IPS-18a (cell line): ENCODE results near the gene SERHL2.
"Not testable (repeated sequence)": the region's sequence is repeated elsewhere in the genome, so short reads cannot be mapped to it uniquely, and the experiment has no call there.

Experiments used
- H3K27ac ChIP-seq: one replicate; pipeline ENCODE4 v1.5.1; 2013; ENCODE audit warnings: low read length
- H3K27me3 ChIP-seq: one replicate; pipeline ENCODE4 v1.6.1; 2013; ENCODE audit warnings: mild to moderate bottlenecking, low read length; ENCODE audit not compliant: control insufficient read depth, insufficient read depth
- H3K36me3 ChIP-seq: one replicate; pipeline ENCODE4 v1.6.1; 2013; ENCODE audit warnings: low read depth, low read length; ENCODE audit not compliant: control insufficient read depth
- H3K4me1 ChIP-seq: one replicate; pipeline ENCODE4 v1.6.1; 2013; ENCODE audit warnings: low read depth, low read length; ENCODE audit not compliant: control insufficient read depth
- H3K4me3 ChIP-seq: one replicate; pipeline ENCODE4 v1.5.1; 2013; ENCODE audit warnings: low read length
- H3K9ac ChIP-seq: one replicate; pipeline ENCODE4 v1.6.1; 2013; ENCODE audit warnings: mild to moderate bottlenecking, low read length, moderate library complexity
- H3K9me3 ChIP-seq: one replicate; pipeline ENCODE4 v1.6.1; 2013; ENCODE audit warnings: low read depth, low read length; ENCODE audit not compliant: control insufficient read depth

SERHL2 gene

GRCh38 chr22:42553475-42554361 lies at the start of gene SERHL2:
TSS of gene SERHL2 (plus strand) at chr22:42553956. CDS start at chr22:42554021, 65 bp downstream.
- no peak within 1 kb of the TSS for H3K27ac ChIP-seq
- H3K9me3 ChIP-seq = no peaks in the 10 kb centered on the region
- no peaks in the 10 kb centered on the region for H3K36me3 ChIP-seq
- H3K4me1 ChIP-seq = no peaks in the 10 kb centered on the region
- peak within 1 kb of the TSS; percentile 56 for H3K4me3 ChIP-seq
- H3K9ac ChIP-seq = peak within 1 kb of the TSS; percentile 38
- peaks cover 17% of the 10 kb centered on the region for H3K27me3 ChIP-seq

DNA sequence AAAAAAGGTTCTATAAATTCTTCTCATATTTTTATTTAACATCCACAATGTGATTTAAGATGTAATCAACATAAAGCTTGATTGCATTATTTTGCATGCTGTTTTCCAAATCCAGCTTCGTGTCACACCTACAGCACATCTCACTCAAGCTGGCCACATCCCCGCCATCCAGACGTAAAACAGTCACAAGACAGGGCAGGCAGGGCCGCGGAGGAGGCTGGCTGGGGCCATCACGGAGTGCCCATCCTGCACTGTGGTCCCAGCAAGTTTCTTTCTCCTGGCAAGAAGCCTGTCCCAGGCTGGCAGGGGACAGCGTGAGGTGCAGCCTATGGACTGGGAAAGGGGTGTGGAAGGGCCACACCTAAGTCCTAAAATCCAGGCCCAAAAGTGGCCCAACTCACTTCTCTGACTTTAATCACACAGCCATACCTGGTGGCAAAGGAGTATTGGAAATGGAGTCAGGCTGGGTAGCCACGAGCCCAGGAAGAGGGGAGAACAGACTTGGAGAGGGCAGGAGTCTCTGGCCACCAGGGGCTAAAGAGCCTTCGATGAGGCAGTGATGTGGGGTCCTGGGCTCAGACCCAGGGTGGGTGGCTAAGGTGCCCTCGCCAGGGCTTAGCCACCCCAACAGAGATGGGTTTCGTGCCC lies 45.3 kb upstream of the SERHL2 start:
- not testable (repeated sequence) for H3K27me3 ChIP-seq, H3K4me3 ChIP-seq, H3K9ac ChIP-seq, H3K27ac ChIP-seq, H3K36me3 ChIP-seq, H3K9me3 ChIP-seq, H3K4me1 ChIP-seq

DNA sequence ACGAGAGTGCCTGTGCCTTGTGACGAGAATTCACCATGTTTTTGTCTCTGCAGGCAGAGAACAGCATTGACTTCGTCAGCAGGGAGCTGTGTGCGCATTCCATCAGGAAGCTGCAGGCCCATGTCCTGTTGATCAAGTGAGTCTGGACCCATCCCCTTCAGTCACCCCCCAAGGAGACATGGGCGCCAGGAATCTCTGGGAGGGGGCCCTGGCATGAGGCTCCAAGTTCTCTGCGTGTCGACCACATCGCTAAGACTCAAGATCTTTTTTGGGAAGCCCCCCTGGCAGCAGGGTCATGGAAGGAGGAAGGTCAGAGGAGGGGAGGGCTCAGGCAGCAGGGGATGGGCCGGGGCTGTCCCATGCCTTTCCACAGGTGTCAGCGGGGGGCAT lies 44.8 kb upstream of the SERHL2 start:
- H3K36me3 ChIP-seq, H3K4me1 ChIP-seq, H3K9ac ChIP-seq, H3K27ac ChIP-seq, H3K9me3 ChIP-seq, H3K27me3 ChIP-seq, H3K4me3 ChIP-seq: not testable (repeated sequence)

- no peak overlapping the region for H3K27ac ChIP-seq
- H3K4me1 ChIP-seq = peaks cover 3% of the 10 kb centered on the region
- H3K36me3 ChIP-seq = peaks cover 8% of the 10 kb centered on the region
- no peak overlapping the region for H3K4me3 ChIP-seq
- H3K27me3 ChIP-seq = no peaks in the 10 kb centered on the region
- H3K9me3 ChIP-seq = no peaks in the 10 kb centered on the region
- no peak overlapping the region for H3K9ac ChIP-seq
These were observed 44.2 kb upstream of the SERHL2 start for GRCh38 chr22:42509548-42509947.

GRCh38 chr22:42511401-42511891 lies 42.3 kb upstream of the SERHL2 start:
- Histone ChIP-seq H3K4me3 (no peak overlapping the region), H3K9me3 (no peaks in the 10 kb centered on the region), H3K9ac (no peak overlapping the region), H3K27ac (no peak overlapping the region), H3K36me3 (peaks cover 16% of the 10 kb centered on the region), H3K4me1 (peaks cover 3% of the 10 kb centered on the region), H3K27me3 (no peaks in the 10 kb centered on the region)

DNA sequence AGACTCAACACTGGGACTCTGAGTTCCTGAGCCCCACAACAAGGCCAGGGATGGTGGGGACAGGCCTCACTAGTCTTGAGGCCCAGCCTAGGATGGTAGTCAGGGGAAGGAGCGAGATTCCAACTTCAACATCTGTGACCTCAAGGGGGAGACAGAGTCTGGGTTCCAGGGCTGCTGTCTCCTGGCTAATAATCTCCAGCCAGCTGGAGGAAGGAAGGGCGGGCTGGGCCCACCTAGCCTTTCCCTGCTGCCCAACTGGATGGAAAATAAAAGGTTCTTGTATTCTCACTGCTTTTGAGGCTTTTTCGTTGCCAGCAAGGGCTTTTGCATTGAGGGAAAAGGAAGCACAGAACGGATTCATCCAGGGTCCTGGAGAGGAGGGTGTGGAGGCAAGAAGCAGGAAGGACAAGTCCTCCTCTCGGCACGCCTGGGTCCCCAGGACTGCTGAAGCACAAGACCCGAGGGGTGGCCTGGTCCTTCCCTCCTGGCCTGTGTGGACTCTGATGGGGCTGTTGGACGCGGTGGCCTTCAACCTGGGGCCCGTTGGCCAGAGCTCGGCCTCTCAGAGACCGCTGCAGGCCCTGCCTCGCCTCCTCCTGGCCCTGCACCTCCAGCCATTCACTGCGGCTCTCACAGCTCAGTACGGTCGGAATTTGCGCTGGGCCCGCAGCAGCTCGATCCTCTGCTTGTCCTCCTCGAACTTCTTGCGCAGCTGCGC lies 41.3 kb upstream of the SERHL2 start:
- not testable (repeated sequence) for H3K27me3 ChIP-seq, H3K4me1 ChIP-seq, H3K9me3 ChIP-seq, H3K9ac ChIP-seq, H3K27ac ChIP-seq, H3K4me3 ChIP-seq
- H3K36me3 ChIP-seq = peaks cover 23% of the 10 kb centered on the region

GRCh38 chr22:42514331-42514730 lies 39.4 kb upstream of the SERHL2 start:
- not testable (repeated sequence) for H3K27me3 ChIP-seq, H3K4me3 ChIP-seq, H3K9me3 ChIP-seq, H3K27ac ChIP-seq, H3K4me1 ChIP-seq, H3K9ac ChIP-seq
- H3K36me3 ChIP-seq = peaks cover 24% of the 10 kb centered on the region

DNA sequence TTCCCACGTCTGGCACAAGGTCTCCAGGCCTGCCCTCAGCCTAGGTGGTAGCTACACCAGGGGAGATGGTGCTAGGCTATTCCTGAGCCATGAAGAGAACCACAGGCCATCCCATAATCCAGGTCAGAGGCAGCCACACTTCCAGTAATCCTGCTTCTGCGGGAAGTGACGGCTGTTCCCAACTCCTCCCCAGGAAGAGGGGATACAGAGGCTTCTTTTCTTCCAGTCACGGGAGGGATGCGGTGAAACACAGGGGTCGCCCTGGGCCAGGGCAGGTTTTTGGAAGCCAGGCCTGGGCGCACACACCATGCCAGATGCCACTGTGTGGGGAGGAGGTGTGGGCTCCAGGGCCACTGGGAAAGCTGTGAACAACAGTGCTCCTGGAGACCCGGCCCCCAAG lies 38.5 kb upstream of the SERHL2 start:
- not testable (repeated sequence) for H3K27ac ChIP-seq, H3K9me3 ChIP-seq, H3K9ac ChIP-seq, H3K4me3 ChIP-seq, H3K4me1 ChIP-seq, H3K27me3 ChIP-seq
- H3K36me3 ChIP-seq = peaks cover 24% of the 10 kb centered on the region

- H3K27ac ChIP-seq = no peak overlapping the region
- no peaks in the 10 kb centered on the region for H3K27me3 ChIP-seq
- no peak overlapping the region for H3K4me3 ChIP-seq
- H3K4me1 ChIP-seq = no peaks in the 10 kb centered on the region
- peaks cover 24% of the 10 kb centered on the region for H3K36me3 ChIP-seq
- H3K9me3 ChIP-seq = no peaks in the 10 kb centered on the region
- H3K9ac ChIP-seq = no peak overlapping the region
These were observed 37.9 kb upstream of the SERHL2 start for GRCh38 chr22:42515896-42516295.

DNA sequence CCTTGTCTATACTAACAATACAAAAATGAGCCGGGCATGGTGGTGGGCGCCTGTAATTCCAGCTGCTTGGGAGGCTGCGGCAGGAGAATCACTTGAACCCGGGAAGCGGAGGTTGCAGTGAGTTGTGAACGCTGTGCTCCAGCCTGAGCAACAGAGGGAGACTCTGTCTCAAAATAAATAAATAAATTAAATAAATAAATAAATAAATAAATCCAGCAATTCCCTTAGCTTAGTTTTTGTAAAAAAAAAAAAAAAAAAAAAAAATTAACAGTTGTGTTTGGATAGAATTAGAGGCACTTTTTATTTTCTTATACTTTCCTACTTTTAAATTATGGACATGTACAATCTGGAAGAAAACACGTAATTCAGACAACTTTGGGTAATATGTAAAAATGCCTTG lies 36.7 kb upstream of the SERHL2 start:
- peaks cover 20% of the 10 kb centered on the region for H3K36me3 ChIP-seq
- not testable (repeated sequence) for H3K4me1 ChIP-seq, H3K27ac ChIP-seq, H3K9ac ChIP-seq, H3K9me3 ChIP-seq, H3K4me3 ChIP-seq, H3K27me3 ChIP-seq

DNA sequence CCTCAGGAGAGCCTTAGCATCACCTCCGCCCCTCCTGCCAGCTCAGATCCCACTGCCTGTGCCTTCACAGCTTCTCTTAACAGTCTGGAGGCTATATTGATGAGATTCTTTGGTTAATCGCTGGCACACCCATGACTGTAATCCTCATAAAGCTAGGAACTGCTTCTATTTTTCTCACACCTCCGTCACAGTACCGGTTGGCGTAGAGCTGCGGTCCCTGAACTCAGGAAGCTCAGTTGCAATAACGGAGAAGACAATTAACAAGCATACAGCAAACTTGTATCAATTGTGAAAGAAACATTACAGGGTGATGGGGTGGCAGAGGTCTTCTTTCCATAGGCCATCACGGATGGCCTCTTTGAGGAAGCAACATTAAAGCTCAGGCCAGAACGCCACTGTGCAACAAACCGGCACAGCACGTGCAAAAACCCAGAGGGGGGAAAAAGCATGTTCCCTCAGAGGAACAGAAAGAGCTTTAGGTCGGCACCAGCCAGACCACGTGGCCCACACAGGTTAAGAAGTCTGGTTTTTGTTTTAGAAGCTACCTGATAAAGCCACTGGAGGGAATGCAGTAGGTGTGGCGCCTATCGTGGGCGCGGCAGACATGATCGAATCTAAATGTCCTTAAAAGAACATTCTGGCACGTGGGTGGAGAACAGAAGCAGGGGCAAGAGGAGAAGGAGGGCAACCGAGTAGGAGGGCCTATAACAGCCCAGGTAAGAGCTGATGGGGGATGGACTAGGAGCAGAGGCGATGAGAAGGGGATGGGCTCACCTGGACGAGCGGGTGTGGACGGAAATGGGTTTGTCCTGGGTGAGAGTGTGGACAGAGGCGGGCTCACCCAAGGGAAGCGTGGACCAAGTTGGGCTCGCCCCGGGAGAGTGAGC lies 34.9 kb upstream of the SERHL2 start:
- Histone ChIP-seq H3K4me3 (peak overlapping the region; percentile 70), H3K36me3 (peaks cover 15% of the 10 kb centered on the region), H3K9ac (peak overlapping the region; percentile 77)
- H3K27me3 ChIP-seq, H3K27ac ChIP-seq, H3K9me3 ChIP-seq, H3K4me1 ChIP-seq: not testable (repeated sequence)
